AG04450 (cell line): ENCODE data around the gene ARMC9. TPM values are rescaled to one million over a fixed set of nuclear protein-coding genes. Genes with fewer than 3 reads are reported as not detected.
"Not testable (repeated sequence)": the region's sequence is repeated elsewhere in the genome, so short reads cannot be mapped to it uniquely, and the experiment has no call there.

Experiments used
- CTCF ChIA-PET: fragments of 300-600, 350-600 bp; formaldehyde crosslinking; extraction: SDS; loops from one replicate; lab custom pipeline; 2022; ENCODE audit warnings: antibody characterized with exemption, inconsistent platforms; lab: Charles Lee
- POLR2A ChIA-PET: fragments of 350-600 bp; formaldehyde crosslinking; extraction: SDS; loops from one replicate; lab custom pipeline; 2021; ENCODE audit warnings: antibody characterized with exemption, inconsistent platforms; lab: Yijun Ruan, JAX
- DNase-seq: peaks from one replicate; pipeline ENCODE4 v3.0.0-alpha.2; 2011; ENCODE audit warnings: low read depth, low spot score
- H3K27ac ChIP-seq: one replicate; pipeline ENCODE4 v1.5.1; 2012; ENCODE audit warnings: low read depth, low read length, control low read depth
- H3K27me3 ChIP-seq: one replicate; pipeline ENCODE4 v1.6.0; 2012; ENCODE audit warnings: low read length; ENCODE audit not compliant: control insufficient read depth, insufficient read depth
- H3K4me3 ChIP-seq: 2 replicates; pipeline ENCODE4 v1.5.1; 2011; ENCODE audit warnings: mild to moderate bottlenecking, low read depth, low read length, control low read depth
- H3K9me3 ChIP-seq: 2 replicates; pipeline ENCODE4 v1.5.1; 2012; ENCODE audit warnings: low read length; ENCODE audit not compliant: control insufficient read depth, insufficient read depth
- CTCF ChIP-seq: IDR thresholded peaks from 2 replicates; pipeline ENCODE4 v1.5.1; 2011; ENCODE audit warnings: low read depth, low read length, control low read depth, inconsistent platforms
- polyA plus RNA-seq: library from polyadenylated mRNA; depleted of rRNA; stranded (reverse); fragments of >200 nt; gene quantifications from 2 replicates; pipeline ENCODE4 v1.2.3, GENCODE V29; 2011

The ARMC9 gene
- polyA plus RNA-seq, 1 experiment = 49.4 TPM

- TF ChIP-seq CTCF = no peak
- ChIA-PET CTCF (interaction anchor here (1.0 to 1.7 kb wide), 2 partner anchors 9 to 101 kb away, joined by 4 to 10 read pairs; no protein-coding TSS in a partner anchor), POLR2A (no interaction called here)
- Histone ChIP-seq H3K27me3 (peaks cover 33% of the 10 kb centered on the region), H3K27ac (no peak overlapping the region), H3K9me3 (peaks cover 4% of the 10 kb centered on the region; the same call in 1 of the 2 replicates), H3K4me3 (no peak overlapping the region)
- no peak for DNase-seq
Measured at GRCh38 chr2:231397928-231398294, 199.5 kb downstream of the ARMC9 start.

GRCh38 chr2:231398585-231398984 lies 200.2 kb downstream of the ARMC9 start:
- DNase-seq = no peak
- H3K27ac ChIP-seq = no peak overlapping the region
- H3K4me3 ChIP-seq = no peak overlapping the region
- CTCF ChIA-PET = interaction anchor here (1.2 kb wide), 1 partner anchor 14 kb away, joined by 4 read pairs; no protein-coding TSS in a partner anchor
- POLR2A ChIA-PET = no interaction called here
- H3K27me3 ChIP-seq = peaks cover 31% of the 10 kb centered on the region
- H3K9me3 ChIP-seq = peaks cover 4% of the 10 kb centered on the region; the same call in 1 of the 2 replicates
- TF ChIP-seq CTCF = no peak

- Histone ChIP-seq H3K9me3 (peaks cover 4% of the 10 kb centered on the region; the same call in 1 of the 2 replicates), H3K27ac (no peak overlapping the region), H3K4me3 (no peak overlapping the region), H3K27me3 (peaks cover 25% of the 10 kb centered on the region)
- ChIA-PET POLR2A (no interaction called here), CTCF (interaction anchor here (1.2 to 1.7 kb wide), 3 partner anchors 14 to 172 kb away, joined by 4 to 16 read pairs (median 10); no protein-coding TSS in a partner anchor)
- no peak for TF ChIP-seq CTCF
- no peak for DNase-seq
Measured at GRCh38 chr2:231399046-231399852, 200.8 kb downstream of the ARMC9 start.

GRCh38 chr2:231399853-231400680 lies 201.6 kb downstream of the ARMC9 start:
- Histone ChIP-seq H3K4me3 (no peak overlapping the region), H3K27ac (no peak overlapping the region), H3K9me3 (peaks cover 4% of the 10 kb centered on the region; the same call in 1 of the 2 replicates), H3K27me3 (peaks cover 19% of the 10 kb centered on the region)
- DNase-seq = no peak
- no peak for TF ChIP-seq CTCF
- ChIA-PET POLR2A (interaction anchor here (1.1 kb wide), 1 partner anchor 13 kb away, joined by 3 read pairs; no protein-coding TSS in a partner anchor), CTCF (interaction anchor here (0.7 to 4.1 kb wide), 5 partner anchors 12 to 173 kb away, joined by 3 to 19 read pairs (median 10); no protein-coding TSS in a partner anchor)

GRCh38 chr2:231400681-231401080 lies 202.2 kb downstream of the ARMC9 start:
- not testable (repeated sequence) for H3K9me3 ChIP-seq, H3K27ac ChIP-seq, H3K4me3 ChIP-seq, DNase-seq
- peaks cover 15% of the 10 kb centered on the region for H3K27me3 ChIP-seq
- ChIA-PET CTCF (interaction anchor here (0.7 to 4.1 kb wide), 5 partner anchors 11 to 174 kb away, joined by 3 to 19 read pairs (median 10); no protein-coding TSS in a partner anchor), POLR2A (interaction anchor here (1.1 kb wide), 1 partner anchor 14 kb away, joined by 3 read pairs; no protein-coding TSS in a partner anchor)

- POLR2A ChIA-PET = interaction anchor here (1.1 kb wide), 1 partner anchor 15 kb away, joined by 3 read pairs; no protein-coding TSS in a partner anchor
Measured at GRCh38 chr2:231401101-231401500, 202.7 kb downstream of the ARMC9 start.

GRCh38 chr2:231403421-231404182 lies 205.2 kb downstream of the ARMC9 start:
- DNase-seq = not testable (repeated sequence)
- CTCF ChIA-PET = interaction anchor here (1.1 to 6.0 kb wide), 4 partner anchors 8 to 300 kb away, joined by 3 to 45 read pairs (median 11); no protein-coding TSS in a partner anchor

More at GRCh38 chr2:231401101-231401500, 202.7 kb downstream of the ARMC9 start:
- H3K27me3 ChIP-seq = peaks cover 12% of the 10 kb centered on the region
- not testable (repeated sequence) for DNase-seq, H3K4me3 ChIP-seq, H3K9me3 ChIP-seq, H3K27ac ChIP-seq
- CTCF ChIA-PET = interaction anchor here (1.1 to 4.1 kb wide), 3 partner anchors 11 to 104 kb away, joined by 3 to 19 read pairs (median 16); no protein-coding TSS in a partner anchor

More at GRCh38 chr2:231403421-231404182, 205.2 kb downstream of the ARMC9 start:
- POLR2A ChIA-PET, H3K27me3 ChIP-seq, H3K9me3 ChIP-seq, H3K27ac ChIP-seq, H3K4me3 ChIP-seq: not testable (repeated sequence)
